ENCODE data around the gene ZNF664.

DNA sequence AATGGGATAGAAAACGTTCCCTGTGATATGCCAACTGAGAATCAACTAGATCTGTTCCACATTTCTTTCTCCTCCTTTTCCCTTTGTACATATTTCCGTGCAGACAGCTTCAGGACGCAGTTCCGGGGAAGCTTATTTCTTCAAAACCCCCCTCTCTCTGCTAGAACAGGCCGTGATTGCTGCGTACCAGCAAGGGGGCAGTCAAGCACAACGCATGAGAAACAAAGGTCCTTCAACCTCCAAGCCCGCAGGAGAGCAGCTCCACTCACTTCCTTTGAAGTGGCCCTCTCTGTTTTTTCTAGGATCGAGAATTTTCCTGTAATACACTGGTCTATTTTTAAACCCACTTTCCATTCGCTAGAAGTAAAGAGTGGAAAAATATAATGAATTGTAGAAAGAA is 80.8 kb downstream of the ZNF664 start:
- no peak for TF ChIP-seq EZH2 (IDR thresholded peaks at IDR 0.05; ENCODE audit: low read depth)
- TF ChIP-seq, protein P1, sequence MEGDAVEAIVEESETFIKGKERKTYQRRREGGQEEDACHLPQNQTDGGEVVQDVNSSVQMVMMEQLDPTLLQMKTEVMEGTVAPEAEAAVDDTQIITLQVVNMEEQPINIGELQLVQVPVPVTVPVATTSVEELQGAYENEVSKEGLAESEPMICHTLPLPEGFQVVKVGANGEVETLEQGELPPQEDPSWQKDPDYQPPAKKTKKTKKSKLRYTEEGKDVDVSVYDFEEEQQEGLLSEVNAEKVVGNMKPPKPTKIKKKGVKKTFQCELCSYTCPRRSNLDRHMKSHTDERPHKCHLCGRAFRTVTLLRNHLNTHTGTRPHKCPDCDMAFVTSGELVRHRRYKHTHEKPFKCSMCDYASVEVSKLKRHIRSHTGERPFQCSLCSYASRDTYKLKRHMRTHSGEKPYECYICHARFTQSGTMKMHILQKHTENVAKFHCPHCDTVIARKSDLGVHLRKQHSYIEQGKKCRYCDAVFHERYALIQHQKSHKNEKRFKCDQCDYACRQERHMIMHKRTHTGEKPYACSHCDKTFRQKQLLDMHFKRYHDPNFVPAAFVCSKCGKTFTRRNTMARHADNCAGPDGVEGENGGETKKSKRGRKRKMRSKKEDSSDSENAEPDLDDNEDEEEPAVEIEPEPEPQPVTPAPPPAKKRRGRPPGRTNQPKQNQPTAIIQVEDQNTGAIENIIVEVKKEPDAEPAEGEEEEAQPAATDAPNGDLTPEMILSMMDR (conservative IDR thresholded peaks at IDR 0.05): no peak
